ENCODE data around the gene RNF141. TPM values are rescaled to one million over a fixed set of nuclear protein-coding genes. Genes with fewer than 3 reads are reported as not detected.

RNF141 gene
- total RNA-seq, 8 experiments from 2014 or later, result 19.0 to 44.3 (median 21.9) TPM

DNA sequence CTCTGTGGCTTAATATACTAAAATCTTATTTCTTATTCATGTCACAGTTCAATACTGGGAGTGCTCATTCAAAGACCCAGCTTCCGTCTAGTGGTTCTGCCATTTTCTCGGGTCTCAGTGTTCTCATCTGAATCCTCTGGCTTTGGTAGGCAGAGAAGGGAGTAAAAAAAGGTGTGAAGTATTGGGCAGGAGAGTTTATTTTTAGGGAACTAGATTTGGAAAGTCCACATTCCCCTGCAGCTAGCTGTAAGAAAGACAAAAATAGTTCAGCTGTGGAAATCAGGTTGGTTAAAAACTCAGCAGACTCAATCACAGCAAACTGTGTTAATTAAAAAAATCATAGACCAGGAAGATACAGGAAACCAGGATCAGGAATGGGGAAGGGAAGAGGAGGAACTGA is 31.5 kb upstream of the RNF141 start:
- H3K4me1 ChIP-seq (replicated peaks in 1 of 2), result no peaks in the 10 kb centered on the region
- no peak overlapping the region for H3K27ac ChIP-seq
- H3K4me3 ChIP-seq, result no peak overlapping the region
- in situ Hi-C loops (cut with MboI; ENCODE audit: low pct_unique_long_range_greater_than_20kb in 2 of 9, low sequenced_read_pairs in 9 of 9, unreplicated experiment in 9 of 9), result no loop called here
- 71 to 100% (median 92%) methylated on average over 1 to 2 of the region's 2 CpGs; no CpG with 5 or more reads in 1 of the 10 experiments for WGBS, 10 experiments
- no peak for ATAC-seq (replicated peaks in 6 of 8)

DNA sequence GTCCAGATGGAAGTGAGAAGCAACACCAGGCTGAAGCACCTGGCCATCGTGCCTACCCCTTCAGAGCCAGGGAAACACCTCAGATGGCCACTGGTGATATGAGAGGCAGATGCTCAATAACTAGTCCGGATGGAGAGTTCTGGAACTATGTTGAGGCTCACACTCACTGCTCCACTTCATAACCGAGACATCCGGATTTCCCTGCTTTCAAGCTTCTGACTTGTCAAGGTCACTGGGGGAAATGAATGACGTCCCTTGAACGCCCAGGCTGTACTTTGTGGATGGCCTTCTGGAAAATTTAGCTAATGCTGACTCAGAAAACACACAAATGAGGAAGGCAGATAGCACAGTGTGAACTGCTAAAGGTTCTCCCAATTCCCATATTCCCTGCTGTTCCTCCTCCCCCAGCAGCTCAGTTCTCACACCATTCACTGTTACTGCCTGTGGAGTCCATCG is 27.5 kb upstream of the RNF141 start, which contains the start of gene LYVE1:
Gene LYVE1 (minus strand): TSS at position 180 of the 456 bp plus-strand sequence. CDS start 133 bp downstream, at position 47.
- WGBS, 10 experiments, result 56 to 100% (median 77%) methylated on average over 1 to 5 of the region's 7 CpGs; no CpG with 5 or more reads in 1 of the 10 experiments
- ATAC-seq (replicated peaks in 6 of 8), result no peak
- Histone ChIP-seq H3K27ac (no peak within 1 kb of the TSS), H3K4me1 (replicated peaks in 1 of 2) (no peaks in the 10 kb centered on the region), H3K4me3 (no peak within 1 kb of the TSS)
- in situ Hi-C loops (cut with MboI; ENCODE audit: low pct_unique_long_range_greater_than_20kb in 2 of 9, low sequenced_read_pairs in 9 of 9, unreplicated experiment in 9 of 9), result no loop called here

DNA sequence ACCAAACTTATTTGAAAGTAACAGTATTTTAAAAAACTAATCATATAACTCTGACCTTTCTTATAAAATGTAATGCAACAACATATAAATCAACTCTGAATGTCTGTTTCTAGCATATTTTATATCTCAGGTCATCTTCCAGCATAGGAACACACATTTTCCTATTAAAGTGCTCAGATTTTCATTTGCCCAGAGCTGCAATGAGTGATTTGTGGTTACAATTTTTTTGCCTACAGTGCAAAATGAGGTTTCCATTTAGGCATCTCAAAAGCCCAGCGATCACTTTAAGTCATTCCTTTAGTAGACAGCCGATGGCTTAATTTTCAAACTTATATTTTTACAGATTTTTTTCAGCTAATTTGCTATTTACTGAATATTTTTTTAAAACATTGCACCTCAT is 26.5 kb upstream of the RNF141 start:
- Histone ChIP-seq H3K27ac (no peak overlapping the region), H3K4me1 (replicated peaks in 1 of 2) (no peaks in the 10 kb centered on the region), H3K4me3 (no peak overlapping the region)
- WGBS, 10 experiments, result 65 to 100% (median 95%) methylated on average over 1 to 2 of the region's 2 CpGs; no CpG with 5 or more reads in 1 of the 10 experiments
- in situ Hi-C loops (cut with MboI; ENCODE audit: low pct_unique_long_range_greater_than_20kb in 2 of 9, low sequenced_read_pairs in 9 of 9, unreplicated experiment in 9 of 9), result no loop called here
- no peak for ATAC-seq (replicated peaks in 6 of 8)

DNA sequence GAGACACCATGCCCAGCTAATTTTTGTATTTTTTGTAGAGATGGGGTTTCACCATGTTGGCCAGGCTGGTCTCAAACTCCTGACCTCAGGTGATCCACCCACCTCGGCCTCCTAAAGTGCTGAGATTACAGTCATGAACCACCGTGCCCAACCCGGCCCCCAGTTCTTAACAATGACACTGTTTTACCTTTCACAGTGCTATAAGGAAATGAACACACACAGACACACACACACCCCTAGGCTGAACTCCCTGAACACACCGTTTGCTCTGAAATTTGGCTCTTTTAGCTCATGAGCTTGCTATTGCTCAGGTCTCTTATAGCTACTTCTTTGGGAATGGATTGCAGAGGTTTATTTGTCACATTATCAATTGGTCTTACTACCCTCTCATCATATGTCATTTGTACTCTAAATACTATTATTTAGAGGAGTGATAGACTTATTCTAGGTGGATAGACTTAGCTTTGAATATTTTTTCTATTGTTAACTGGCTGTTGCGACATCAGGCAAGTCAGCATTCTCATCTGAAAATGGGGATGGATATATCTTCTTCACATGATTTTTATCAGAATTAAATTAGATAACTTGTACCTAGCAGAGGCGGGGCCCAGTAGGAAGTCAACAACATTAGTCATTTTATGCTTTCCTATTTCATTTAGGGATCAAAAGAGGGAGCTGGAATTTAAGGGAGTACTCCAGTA is 25.4 kb upstream of the RNF141 start:
- in situ Hi-C loops (cut with MboI; ENCODE audit: low pct_unique_long_range_greater_than_20kb in 2 of 9, low sequenced_read_pairs in 9 of 9, unreplicated experiment in 9 of 9), result no loop called here
- Histone ChIP-seq H3K4me3 (no peak overlapping the region), H3K27ac (no peak overlapping the region), H3K4me1 (replicated peaks in 1 of 2) (no peaks in the 10 kb centered on the region)
- WGBS, 10 experiments, result 69 to 100% (median 89%) methylated on average over 1 to 3 of the region's 6 CpGs
- ATAC-seq (replicated peaks in 6 of 8), result no peak

DNA sequence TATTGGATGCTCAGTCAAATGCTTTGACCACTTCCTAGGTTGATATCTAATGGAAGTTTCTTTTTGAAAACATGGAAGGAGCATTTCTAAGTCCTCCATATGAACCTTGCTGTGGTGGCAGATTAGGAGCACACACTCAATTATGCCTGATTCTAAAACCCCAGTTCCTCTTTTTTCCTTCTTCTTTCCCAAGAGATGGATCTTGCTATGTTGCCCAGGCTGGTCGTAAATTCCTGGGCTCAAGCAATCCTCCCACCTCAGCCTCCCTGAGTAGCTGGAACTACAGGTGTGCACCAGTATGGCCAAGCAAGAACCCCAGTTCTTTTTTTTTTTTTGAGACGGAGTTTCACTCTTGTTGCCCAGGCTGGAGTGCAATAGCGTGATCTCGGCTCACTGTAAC is 24.5 kb upstream of the RNF141 start:
- 68 to 100% (median 82%) methylated on average over 1 to 4 of the region's 4 CpGs; no CpG with 5 or more reads in 2 of the 10 experiments for WGBS, 10 experiments

DNA sequence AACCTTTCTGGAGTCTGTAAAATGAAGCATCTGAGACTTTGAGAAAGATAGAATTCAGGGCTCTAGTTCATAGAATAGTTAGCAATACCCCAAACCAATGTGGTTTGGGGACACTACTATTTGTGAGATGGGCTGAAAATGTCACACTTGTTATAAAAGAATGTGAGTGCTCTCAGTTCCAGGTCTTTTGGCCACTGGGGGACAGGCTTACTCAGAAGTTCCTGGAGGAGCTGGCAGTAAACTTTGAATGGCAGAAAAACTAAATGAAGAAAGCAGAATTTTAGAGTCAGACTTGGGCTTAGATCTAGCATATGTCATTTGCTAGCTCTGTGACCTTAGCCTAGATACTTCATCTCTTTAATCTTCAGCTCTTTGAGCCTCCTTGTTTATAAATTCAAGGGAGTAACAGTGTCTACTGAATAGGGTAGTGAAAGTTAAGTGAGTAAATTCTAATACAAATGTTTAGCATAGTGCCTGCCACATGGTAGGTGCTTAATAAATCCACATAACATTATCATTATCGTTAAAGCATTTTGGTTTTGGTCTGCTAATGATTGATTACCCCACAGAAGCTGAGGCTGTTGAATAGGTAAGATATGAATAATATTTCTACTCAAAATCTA is 23.8 kb upstream of the RNF141 start:
- Histone ChIP-seq H3K27ac (no peak overlapping the region), H3K4me1 (replicated peaks in 1 of 2) (no peaks in the 10 kb centered on the region), H3K4me3 (no peak overlapping the region)
- 0 to 100% (median 33%) methylated on average over 1 of the region's 1 CpG; no CpG with 5 or more reads in 4 of the 10 experiments for WGBS, 10 experiments
- peak in 1 of 8 experiments; percentile 27 for ATAC-seq (replicated peaks in 6 of 8)
- in situ Hi-C loops (cut with MboI; ENCODE audit: low pct_unique_long_range_greater_than_20kb in 2 of 9, low sequenced_read_pairs in 9 of 9, unreplicated experiment in 9 of 9), result no loop called here

More for the DNA sequence above, 24.5 kb upstream of the RNF141 start:
- no peak for ATAC-seq (replicated peaks in 6 of 8)
- no peak overlapping the region for H3K27ac ChIP-seq
- no peak overlapping the region for H3K4me3 ChIP-seq
- in situ Hi-C loops (cut with MboI; ENCODE audit: low pct_unique_long_range_greater_than_20kb in 2 of 9, low sequenced_read_pairs in 9 of 9, unreplicated experiment in 9 of 9), result no loop called here
- H3K4me1 ChIP-seq (replicated peaks in 1 of 2), result no peaks in the 10 kb centered on the region

DNA sequence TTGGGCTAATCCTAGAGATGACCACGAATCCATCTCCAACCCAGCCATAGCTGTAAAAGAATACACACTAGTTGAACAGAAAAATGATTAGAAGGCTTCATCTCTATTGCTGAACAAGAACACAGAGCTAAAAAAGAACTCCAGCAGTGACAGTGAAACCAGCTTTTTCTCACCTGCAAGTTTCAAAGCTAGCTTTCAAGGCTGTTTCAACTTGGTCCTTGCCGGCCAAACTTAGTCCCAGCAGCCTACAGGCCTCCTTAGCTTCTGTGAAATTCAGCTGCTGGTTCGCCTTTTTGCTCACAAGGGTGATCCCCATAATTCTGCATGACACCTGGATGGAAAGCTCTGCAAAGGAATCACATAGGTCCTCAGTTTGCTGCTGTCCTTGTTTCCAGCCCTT is 23.0 kb upstream of the RNF141 start:
- Histone ChIP-seq H3K4me3 (no peak overlapping the region), H3K27ac (no peak overlapping the region), H3K4me1 (replicated peaks in 1 of 2) (no peaks in the 10 kb centered on the region)
- WGBS, 10 experiments, result 0 to 100% (median 33%) methylated on average over 1 to 3 of the region's 3 CpGs; no CpG with 5 or more reads in 3 of the 10 experiments
- no peak for ATAC-seq (replicated peaks in 6 of 8)
- in situ Hi-C loops (cut with MboI; ENCODE audit: low pct_unique_long_range_greater_than_20kb in 2 of 9, low sequenced_read_pairs in 9 of 9, unreplicated experiment in 9 of 9), result no loop called here

DNA sequence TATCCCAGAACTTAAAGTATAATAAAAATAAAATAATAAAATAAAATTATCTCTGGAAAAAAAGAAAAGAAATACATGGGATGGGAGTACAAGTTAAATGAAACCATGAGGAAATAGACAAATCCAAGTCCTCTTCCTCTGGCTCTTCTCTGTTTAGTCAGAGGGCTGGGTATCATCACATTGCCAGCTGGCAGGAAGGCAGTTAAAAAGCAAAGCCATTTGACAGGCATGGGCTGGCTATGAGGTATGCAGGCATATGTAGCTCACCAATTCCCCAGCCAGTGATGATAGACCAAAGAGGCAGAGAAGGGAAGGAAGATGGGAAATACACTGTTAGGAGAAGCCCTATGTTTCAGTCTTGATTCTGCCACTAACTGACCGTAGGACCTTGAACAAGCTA is 21.0 kb upstream of the RNF141 start:
- Histone ChIP-seq H3K4me3 (no peak overlapping the region), H3K27ac (no peak overlapping the region), H3K4me1 (replicated peaks in 1 of 2) (no peaks in the 10 kb centered on the region)
- 80 to 100% (median 100%) methylated on average over 1 of the region's 1 CpG; no CpG with 5 or more reads in 5 of the 10 experiments for WGBS, 10 experiments
- in situ Hi-C loops (cut with MboI; ENCODE audit: low pct_unique_long_range_greater_than_20kb in 2 of 9, low sequenced_read_pairs in 9 of 9, unreplicated experiment in 9 of 9), result no loop called here
- ATAC-seq (replicated peaks in 6 of 8), result no peak

DNA sequence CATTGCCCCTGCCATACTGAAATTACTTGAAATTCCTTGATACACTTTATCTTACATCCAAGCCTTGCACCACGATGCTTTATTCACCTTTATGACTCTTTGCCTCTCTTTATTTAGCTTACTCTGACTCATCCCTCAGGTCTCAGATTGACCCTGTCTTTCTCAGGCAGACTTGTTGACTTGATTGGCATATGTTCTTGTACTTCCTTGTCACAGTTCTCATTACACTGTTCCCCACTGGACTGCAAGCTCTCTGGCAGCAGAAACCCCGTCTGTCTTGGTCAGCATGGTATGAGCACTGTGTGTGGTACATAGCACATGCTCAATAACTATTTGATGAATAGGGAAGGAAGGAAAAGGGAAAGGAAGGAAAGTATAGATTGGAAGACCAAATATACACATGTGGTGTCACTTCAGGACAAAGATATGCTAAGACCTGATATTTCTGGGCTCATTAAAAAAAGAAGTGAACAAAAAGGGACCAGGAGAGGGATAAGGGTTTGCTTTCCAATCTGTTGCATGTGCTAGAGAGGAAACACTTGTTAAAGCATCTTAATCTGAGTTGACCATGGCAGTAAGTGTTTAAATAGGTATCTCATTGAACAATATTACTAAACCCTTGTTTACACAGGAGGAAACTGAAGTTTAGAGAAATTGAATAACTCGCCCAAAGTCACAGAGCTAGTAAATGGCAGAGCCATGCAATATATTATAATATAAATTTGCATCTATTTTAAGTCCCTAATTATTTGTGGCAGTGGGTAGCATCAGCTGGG is 20.2 kb upstream of the RNF141 start:
- ATAC-seq (replicated peaks in 6 of 8), result no peak

DNA sequence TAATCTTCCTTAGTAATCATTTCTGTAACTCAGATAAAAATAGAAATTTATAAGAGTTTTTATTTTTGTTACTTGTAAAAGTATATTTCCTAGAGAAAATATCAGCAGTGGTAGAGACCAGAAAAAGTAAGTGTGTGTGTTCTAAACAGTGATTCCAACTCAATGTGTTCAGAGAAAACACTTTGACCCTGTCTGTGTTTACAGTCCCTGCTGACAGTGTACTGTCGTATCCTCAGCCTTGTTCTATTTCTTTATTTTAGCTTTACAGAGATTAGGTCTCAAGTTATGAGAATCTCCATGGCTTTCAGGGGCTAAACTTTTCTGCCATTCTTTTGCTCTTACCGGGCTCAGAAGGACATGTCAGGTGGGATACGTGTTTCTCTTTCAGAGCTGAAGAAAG is 17.3 kb upstream of the RNF141 start:
- Histone ChIP-seq H3K4me1 (replicated peaks in 1 of 2) (no peaks in the 10 kb centered on the region), H3K4me3 (no peak overlapping the region), H3K27ac (no peak overlapping the region)
- WGBS, 10 experiments, result 44 to 100% (median 82%) methylated on average over 1 to 3 of the region's 3 CpGs; no CpG with 5 or more reads in 2 of the 10 experiments
- ATAC-seq (replicated peaks in 6 of 8), result no peak
- in situ Hi-C loops (cut with MboI; ENCODE audit: low pct_unique_long_range_greater_than_20kb in 2 of 9, low sequenced_read_pairs in 9 of 9, unreplicated experiment in 9 of 9), result no loop called here

More for the DNA sequence above, 20.2 kb upstream of the RNF141 start:
- H3K4me3 ChIP-seq, result no peak overlapping the region
- WGBS, 10 experiments, result 31 to 100% (median 71%) methylated on average over 1 to 3 of the region's 3 CpGs
- H3K4me1 ChIP-seq (replicated peaks in 1 of 2), result no peaks in the 10 kb centered on the region
- in situ Hi-C loops (cut with MboI; ENCODE audit: low pct_unique_long_range_greater_than_20kb in 2 of 9, low sequenced_read_pairs in 9 of 9, unreplicated experiment in 9 of 9), result no loop called here
- no peak overlapping the region for H3K27ac ChIP-seq

DNA sequence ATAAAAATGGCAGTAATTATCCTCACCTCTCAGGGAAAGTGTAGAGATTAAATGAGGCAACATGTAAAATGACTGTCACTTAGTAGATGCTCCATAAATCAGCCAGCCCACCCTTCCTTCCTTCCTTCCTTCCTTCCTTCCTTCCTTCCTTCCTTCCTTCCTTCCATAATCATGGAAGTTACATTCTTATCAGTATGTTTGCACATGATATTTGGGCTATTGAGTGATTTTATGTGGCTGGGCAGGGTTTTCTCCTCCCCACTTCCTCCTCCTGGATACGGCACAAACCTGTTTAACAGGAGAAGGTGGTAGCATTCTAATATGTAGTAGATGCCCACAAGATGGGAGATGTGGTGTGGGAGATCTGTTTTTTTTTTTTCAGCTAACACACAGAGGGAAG is 15.6 kb upstream of the RNF141 start:
- Histone ChIP-seq H3K27ac (no peak overlapping the region), H3K4me3 (no peak overlapping the region), H3K4me1 (replicated peaks in 1 of 2) (no peaks in the 10 kb centered on the region)
- ATAC-seq (replicated peaks in 6 of 8), result no peak
- 60% methylated on average over 1 of the region's 1 CpG; no CpG with 5 or more reads in 9 of the 10 experiments for WGBS, 10 experiments
- in situ Hi-C loops (cut with MboI; ENCODE audit: low pct_unique_long_range_greater_than_20kb in 2 of 9, low sequenced_read_pairs in 9 of 9, unreplicated experiment in 9 of 9), result no loop called here

DNA sequence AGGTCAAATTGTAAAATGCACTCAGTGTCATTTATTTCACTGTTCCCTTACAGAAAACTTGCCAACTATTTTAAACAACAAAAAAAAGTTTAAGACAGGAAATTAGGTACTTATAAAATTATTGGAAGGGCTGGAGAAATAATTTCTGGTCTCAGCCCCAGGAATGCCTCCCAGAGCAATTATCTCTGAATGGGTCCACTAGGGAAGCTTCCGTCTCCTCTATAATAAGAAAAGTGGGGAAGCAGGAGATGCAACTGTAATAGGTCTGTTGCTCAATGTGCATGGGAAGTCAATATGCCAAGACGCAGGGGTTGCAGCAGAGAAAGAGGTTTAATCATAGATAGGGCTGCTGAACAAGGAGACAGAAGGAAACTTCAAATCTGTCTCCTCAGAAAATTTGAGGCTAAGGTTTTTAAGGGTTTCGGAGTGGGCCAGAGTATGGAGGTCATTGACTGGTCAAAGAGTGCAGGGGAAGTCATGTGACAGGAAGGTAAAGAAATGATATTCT is 10.9 kb upstream of the RNF141 start:
- 77 to 100% (median 97%) methylated on average over 1 to 3 of the region's 3 CpGs; no CpG with 5 or more reads in 1 of the 10 experiments for WGBS, 10 experiments
- H3K27ac ChIP-seq, result no peak overlapping the region
- no peak overlapping the region for H3K4me3 ChIP-seq
- ATAC-seq (replicated peaks in 6 of 8), result no peak
- no peaks in the 10 kb centered on the region for H3K4me1 ChIP-seq (replicated peaks in 1 of 2)
- in situ Hi-C loops (cut with MboI; ENCODE audit: low pct_unique_long_range_greater_than_20kb in 2 of 9, low sequenced_read_pairs in 9 of 9, unreplicated experiment in 9 of 9), result no loop called here

DNA sequence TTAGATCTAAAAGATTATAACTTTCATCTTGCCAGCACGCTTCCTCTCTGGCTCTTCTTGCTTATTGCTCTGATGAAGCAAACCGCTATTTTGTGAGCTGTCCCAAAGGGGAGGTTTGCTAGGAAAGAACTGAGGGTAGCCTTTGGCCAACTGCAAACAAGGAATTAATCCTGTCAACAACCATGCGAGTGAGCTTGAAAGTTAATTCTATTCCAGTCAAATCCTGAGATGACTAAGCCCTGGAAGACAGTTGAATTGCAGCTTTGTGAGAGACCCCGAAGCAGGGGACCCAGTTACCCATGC is 10.3 kb upstream of the RNF141 start:
- peak in 2 of 8 experiments; percentile 67 to 76 for ATAC-seq (replicated peaks in 6 of 8)
- no peak overlapping the region for H3K27ac ChIP-seq
- no peaks in the 10 kb centered on the region for H3K4me1 ChIP-seq (replicated peaks in 1 of 2)
- in situ Hi-C loops (cut with MboI; ENCODE audit: low pct_unique_long_range_greater_than_20kb in 2 of 9, low sequenced_read_pairs in 9 of 9, unreplicated experiment in 9 of 9), result no loop called here
- WGBS, 10 experiments, result 15 to 89% (median 71%) methylated on average over 1 to 4 of the region's 4 CpGs; no CpG with 5 or more reads in 1 of the 10 experiments
- no peak overlapping the region for H3K4me3 ChIP-seq
